OCI-M2 (cell line): ENCODE results near the gene CEMIP.

Experiments used
- DNase-seq: peaks from one replicate; lab custom pipeline; 2025; ENCODE audit not compliant: unreplicated experiment; lab: John Stamatoyannopoulos, UW

CEMIP gene

DNA sequence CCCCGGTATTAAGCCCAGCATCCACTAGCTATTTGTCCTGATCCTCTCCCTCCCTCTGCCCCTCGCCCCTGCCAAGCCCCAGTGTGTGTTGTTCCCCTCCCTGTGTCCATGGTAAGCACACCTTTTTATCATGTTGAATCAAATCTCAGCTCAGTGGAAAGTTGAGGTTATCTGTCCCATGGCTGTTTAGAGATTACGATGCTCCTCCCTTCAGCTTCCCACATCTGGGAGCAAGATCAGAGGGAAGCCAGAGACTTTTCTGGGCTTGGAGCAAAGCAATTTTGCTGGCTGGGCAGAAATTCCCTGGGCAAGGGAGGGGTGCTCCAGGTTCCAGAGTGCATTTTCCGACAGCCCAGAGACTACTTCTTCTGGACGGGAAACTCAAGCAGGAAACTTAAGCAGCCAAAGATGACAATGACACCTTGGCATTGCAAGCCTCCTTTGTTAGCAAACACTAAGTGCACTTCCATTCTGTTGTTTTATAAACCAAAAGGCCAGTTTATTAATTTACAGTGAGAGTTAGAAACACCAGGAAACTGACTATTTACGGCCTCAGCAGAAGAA, 105.9 kb downstream of the CEMIP start:
- no peak for DNase-seq

GRCh38 chr15:80887148-80887547, 108.0 kb downstream of the CEMIP start:
- no peak for DNase-seq

- no peak for DNase-seq
Observed at GRCh38 chr15:80888846-80889245, 109.7 kb downstream of the CEMIP start.

DNA sequence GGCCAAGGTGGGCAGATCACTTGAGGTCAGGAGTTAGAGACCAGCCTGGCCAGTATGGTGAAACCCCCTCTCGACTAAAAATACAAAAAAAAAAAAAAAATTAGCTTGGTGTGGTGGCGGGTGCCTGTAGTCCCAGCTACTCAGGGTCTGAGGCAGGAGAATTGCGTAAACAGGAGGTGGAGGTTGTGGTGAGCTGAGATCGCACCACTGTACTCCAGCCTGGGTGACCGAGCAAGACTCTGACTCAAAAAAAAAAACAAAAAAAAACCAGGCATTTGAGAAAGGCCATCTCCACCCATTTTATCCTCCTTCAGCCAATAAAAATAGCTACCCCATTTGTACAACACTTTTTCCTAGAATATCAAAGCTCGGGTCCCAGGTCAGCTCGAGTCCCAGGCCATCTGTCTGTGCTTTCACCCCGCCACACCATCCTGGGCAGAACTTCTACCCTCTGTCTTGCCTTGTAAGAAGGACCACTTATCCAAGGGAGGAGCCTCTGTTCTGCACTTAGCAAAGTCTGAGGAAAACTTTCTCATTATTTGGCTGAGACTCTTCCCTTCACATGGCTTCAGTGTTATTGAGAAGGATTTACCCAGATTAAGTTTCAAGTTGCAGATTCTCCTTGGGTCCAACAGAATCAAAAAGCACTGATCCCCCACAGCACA, 111.3 kb downstream of the CEMIP start:
- no peak for DNase-seq

DNA sequence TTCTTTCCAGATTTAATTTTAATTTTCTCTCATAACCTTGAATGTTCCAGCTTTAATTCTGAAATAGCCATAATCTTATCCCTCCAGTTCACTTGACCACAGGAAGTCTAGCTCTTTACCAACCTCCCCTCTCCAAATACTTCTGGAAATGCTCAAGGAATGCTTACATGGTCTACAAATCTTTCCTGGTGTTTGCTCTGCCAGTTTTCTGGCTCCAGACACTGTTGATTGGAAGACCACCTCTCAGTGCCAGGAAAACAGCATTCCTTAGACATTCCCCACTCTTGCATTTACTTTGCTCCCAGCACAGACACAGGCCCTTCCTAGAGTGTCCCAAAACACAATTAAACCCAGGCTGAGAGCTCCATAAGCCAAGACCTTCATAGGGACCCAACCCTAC, 111.8 kb downstream of the CEMIP start:
- no peak for DNase-seq

DNA sequence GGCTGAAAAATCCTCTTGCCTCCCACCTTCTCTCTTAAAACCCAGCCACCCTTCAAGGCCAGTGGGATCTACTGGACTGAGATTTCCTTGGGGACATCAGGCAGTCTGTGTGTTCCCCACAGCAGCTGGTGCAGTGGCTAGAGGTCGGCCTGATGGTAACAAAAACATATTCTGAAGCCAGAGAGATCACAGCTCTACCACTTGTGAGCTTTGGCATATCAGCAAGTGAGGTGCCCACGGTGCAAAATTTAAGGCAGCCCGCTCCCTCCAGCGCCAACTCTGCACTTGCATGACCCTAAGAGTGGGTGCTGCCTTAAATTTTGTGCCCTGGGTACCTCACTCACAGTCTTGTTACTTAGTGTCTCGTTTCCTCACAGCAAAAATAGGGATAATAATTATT, 113.2 kb downstream of the CEMIP start:
- DNase-seq, result no peak

DNA sequence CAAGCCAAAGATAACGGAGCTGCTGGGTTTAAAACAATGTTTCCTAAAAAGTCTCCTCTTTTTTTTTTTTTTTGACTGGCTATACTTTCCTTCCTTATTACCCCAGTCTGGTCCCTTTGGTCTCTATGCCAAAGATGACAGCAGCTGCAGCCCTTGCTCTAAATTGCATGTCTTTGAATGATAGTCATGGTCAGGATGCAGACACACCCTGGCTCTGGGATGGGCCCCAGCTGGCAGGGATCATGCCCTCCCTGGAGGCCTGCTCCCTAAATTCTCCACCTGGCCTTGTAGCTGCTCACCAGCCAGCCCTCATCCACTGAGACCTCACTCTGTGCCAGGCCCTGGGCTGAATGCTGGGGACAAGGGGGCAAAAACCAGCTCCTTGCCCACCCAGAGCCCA, 114.6 kb downstream of the CEMIP start:
- no peak for DNase-seq

DNA sequence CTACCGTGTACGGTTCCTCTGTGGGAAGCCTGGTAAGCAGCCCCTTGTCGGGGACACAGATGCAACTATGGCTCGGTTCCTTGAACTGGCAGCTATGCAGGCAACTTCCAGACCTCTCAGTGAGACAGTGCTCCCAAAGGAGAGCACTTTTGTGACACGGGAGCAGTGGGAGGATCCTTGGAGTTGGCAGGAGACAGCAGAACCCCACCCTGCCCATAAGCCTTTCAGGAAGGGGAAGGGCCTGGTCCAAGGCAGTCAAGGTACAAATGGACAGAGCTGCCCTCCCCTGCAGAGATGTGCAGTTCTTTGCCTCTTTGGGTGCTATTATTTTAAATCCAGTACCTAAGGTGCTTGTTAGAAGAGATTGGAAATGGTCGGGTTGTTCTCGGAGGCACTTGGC, 115.9 kb downstream of the CEMIP start:
- no peak for DNase-seq

DNA sequence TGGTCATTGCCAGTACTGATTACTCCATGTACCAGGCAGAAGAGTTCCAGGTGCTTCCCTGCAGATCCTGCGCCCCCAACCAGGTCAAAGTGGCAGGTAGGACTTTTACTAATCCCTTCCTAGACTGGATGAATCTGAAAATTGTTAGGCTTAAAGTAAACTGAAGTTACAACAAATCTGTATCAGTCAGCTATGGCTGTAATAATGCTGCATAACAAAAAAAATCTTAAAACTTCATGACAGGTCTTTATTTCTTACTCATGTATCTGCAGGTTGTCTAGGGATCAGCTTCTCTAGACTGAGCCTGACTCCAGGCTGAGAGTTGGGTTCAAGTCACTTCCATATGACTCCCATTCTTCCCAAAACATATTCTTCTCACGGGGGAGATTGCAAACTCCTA, 116.8 kb downstream of the CEMIP start:
- DNase-seq, result no peak

GRCh38 chr15:80898040-80898439, 118.9 kb downstream of the CEMIP start:
- DNase-seq, result no peak

GRCh38 chr15:80902298-80902801, 123.2 kb downstream of the CEMIP start:
- no peak for DNase-seq

GRCh38 chr15:80904998-80905397, 125.8 kb downstream of the CEMIP start:
- DNase-seq, result no peak

DNA sequence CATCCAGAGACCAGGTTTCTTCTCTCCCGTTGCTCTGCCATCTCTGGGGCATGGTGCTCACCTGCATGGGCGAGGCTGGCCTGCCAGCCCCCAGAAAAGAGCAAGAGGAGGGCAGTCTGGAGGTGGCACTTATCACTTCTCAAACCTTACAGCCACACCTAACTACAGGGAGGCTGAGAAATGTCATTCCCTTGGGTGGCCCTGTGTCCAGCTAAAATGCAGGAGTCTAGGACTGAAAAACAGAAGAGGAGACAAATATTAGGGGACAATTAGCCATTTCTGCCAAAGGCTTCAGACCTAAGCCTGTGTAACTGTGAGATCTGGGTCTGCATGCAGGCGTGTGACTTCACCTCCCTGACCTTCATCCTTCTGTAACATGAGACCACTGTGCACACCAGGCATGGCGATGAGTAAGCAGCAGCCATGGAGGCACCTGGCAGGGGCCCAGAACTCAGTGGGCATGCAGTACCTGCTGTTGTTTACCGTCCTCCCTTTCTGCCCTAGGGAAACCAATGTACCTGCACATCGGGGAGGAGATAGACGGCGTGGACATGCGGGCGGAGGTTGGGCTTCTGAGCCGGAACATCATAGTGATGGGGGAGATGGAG, 127.1 kb downstream of the CEMIP start:
- no peak for DNase-seq

DNA sequence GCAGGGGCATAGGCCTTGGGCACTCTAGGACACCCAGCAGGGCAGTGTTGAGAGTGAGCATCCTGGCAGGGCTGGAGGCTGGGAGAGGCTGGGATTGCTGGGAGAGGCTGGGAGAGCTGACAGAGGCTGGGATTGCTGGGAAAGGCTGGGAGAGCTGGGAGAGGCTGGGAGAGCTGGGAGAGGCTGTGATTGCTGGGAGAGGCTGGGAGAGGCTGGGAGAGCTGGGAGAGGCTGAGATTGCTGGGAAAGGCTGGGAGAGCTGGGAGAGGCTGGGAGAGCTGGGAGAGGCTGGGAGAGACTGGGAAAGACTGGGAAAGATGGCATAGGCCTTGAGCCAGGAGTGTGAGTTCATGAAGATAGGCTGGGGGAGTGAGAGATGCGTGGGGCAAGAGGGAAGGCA, 132.7 kb downstream of the CEMIP start:
- DNase-seq, result no peak

DNA sequence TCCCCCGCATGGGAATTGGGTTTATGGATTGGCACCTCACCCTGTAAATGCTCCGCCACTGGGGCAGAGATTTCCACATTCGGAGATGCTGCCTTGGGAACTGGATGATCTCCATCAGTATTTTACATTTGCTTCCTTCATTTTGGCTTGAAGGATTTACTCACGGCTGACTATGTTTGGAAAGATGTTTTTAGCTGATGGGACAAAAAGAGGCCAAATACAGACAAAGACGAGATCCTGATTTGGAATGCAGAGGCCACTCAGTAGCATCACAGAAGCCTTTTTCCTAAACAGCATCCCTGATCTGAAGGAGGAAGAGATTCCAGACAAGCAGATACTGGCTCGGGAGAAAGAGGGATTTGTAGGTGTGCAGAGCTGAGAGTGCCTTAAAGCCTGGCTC, 133.5 kb downstream of the CEMIP start:
- DNase-seq, result no peak

DNA sequence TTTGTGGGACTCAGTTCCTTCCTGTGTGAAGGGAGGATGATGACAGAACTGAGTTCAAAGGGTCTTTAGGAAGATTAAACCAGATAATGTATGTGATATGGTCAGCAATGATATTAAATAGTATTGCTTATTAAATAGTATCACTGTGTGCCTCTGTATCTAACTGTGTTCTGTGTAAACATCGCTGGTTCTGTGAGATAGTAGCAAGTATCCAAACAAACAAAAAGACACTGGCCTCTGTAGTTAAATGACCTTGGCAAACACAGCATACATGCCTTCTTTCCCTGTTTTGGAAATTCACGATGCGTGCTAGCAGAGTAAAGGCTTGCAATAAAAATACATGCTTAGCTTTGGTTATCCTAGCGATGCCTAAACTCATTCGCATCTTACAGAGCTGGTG, 134.4 kb downstream of the CEMIP start:
- no peak for DNase-seq

- DNase-seq, result no peak
Observed at GRCh38 chr15:80915472-80915871, 136.3 kb downstream of the CEMIP start.

DNA sequence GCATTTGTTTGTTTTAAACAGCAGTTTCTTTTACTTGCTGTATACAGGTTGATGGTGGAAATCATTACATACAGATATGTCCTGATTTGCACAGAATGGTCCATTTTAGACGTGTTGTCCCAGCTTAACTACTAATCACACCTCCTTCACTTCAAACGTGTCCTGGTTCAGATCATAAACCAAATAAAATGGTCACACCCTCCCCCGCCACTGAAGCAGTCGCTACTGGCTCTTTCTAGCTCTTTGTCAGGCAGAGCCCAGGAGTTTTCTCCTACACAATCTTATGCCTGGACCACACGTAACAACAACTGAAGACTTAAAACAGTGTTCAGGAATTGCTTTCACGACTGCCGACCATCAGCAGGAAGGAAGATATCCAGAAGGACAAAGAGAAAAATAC, 136.9 kb downstream of the CEMIP start:
- DNase-seq, result no peak

- DNase-seq, result no peak
Observed at GRCh38 chr15:80918196-80918783, 139.1 kb downstream of the CEMIP start.

DNA sequence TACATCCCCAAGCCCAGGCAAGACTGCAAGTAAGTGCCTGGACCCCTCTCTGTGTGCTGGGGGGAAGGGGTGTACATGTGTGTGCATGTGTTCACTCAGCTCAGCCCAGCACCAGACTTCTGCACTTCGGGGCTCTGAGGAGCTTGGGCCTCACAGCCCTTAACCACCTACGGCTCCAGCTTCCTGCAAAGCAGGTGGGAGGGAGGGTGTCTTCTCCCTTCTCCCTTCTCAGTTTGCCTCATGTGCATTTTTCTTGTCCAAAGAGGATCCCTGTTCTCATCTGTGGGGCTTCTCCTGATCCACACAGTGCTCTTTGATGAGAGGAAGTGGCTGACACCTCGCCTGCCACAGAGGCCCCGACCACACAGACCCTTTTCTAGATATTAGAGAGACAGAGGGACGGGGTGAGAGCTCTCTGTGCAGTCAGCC, 141.1 kb downstream of the CEMIP start:
- no peak for DNase-seq

DNA sequence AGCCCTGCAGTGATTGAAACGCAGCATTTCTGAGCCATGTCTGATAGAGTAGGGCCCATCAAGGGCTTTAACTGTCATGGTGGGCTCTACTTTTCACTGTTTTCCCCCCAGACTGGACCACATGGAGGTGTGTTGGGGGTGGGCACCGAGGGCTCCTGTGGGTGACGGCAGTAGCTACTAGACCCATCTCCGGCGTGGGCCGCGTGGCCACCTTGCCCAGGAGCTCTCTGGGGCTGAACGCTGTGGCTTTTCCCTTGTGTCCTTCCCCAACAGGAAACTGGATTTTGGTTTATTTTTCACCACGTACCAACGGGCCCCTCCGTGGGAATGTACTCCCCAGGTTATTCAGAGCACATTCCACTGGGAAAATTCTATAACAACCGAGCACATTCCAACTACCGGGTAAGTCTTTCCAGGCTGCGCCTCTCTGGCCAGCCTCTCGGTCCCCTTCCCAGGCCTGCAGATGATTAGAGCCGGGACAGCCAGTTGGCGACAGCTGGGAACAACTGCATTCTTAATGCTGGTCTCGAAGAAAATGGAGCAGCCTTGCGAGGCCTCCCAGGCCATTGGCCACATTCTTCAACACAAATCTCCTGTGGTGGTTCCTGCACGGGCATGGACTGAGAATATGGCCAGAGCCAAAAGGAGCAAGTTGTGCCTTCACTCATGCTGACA, 142.7 kb downstream of the CEMIP start:
- DNase-seq, result no peak

GRCh38 chr15:80923668-80924067, 144.5 kb downstream of the CEMIP start:
- no peak for DNase-seq
